Thoracic aorta (tissue), 2 donors: Measurements from ENCODE around the gene MLLT1. TPM values are rescaled to one million over a fixed set of nuclear protein-coding genes. Genes with fewer than 3 reads are reported as not detected.
"Not testable (repeated sequence)": the region's sequence is repeated elsewhere in the genome, so short reads cannot be mapped to it uniquely, and the experiment has no call there.

Experiments
- ATAC-seq: fragments of 150-250 bp; one replicate; pipeline ENCODE4 v1.8.0; 2017; ENCODE audit warnings: low read depth; ENCODE audit not compliant: insufficient number of reproducible peaks, low FRiP score
- DNase-seq: peaks from one replicate; pipeline ENCODE4 v3.0.0-alpha.2; 2020; ENCODE audit warnings: low spot score
- H3K27ac ChIP-seq, 2 donors: fragments of 200-600 bp; sonication (generic); 1 replicate in 1 of 2; 2 replicates in 1 of 2; pipeline ENCODE4 v1.5.1; 2016; ENCODE audit warnings: mild to moderate bottlenecking in 2 of 2, moderate library complexity in 2 of 2
- H3K27me3 ChIP-seq: fragments of 200-600 bp; sonication (generic); replicated peaks from 2 replicates; pipeline ENCODE4 v1.6.0; 2016; ENCODE audit warnings: mild to moderate bottlenecking; ENCODE audit not compliant: insufficient read depth
- H3K36me3 ChIP-seq: fragments of 200-600 bp; sonication (generic); one replicate; pipeline ENCODE4 v1.5.1; 2016
- H3K4me1 ChIP-seq, 2 donors: fragments of 200-600 bp; sonication (generic); 1 replicate in 1 of 2; 2 replicates in 1 of 2; pipeline versions ENCODE4 v1.5.1 to v1.6.0; 2016; ENCODE audit warnings: low read depth in 2 of 2, mild to moderate bottlenecking in 1 of 2; ENCODE audit not compliant: control insufficient read depth in 1 of 2
- H3K4me3 ChIP-seq: fragments of 200-600 bp; sonication (generic); 2 replicates; pipeline ENCODE4 v1.5.1; 2016; ENCODE audit warnings: mild to moderate bottlenecking
- H3K9me3 ChIP-seq: fragments of 200-600 bp; sonication (generic); 2 replicates; pipeline ENCODE4 v1.5.1; 2016
- total RNA-seq, 2 donors: library from RNA; depleted of rRNA; stranded (reverse); fragments of >200 nt; gene quantifications; one replicate each; pipeline versions ENCODE4 v1.1.0 to v1.2.3, GENCODE V29; 2016
- TF ChIP-seq, protein P1 (sequence below): fragments of 200-600 bp; sonication (generic); IDR thresholded peaks from one replicate; pipeline ENCODE4 v1.5.1; 2019; ENCODE audit warnings: antibody characterized with exemption

The MLLT1 gene
- total RNA-seq, 2 donors from 2014 or later = 23.0 to 31.4 TPM

GRCh38 chr19:6297202-6297601 is 17.4 kb upstream of the MLLT1 start:
- Histone ChIP-seq H3K36me3 (no peaks in the 10 kb centered on the region), H3K27ac (no peak overlapping the region), H3K27me3 (no peaks in the 10 kb centered on the region), H3K9me3 (peaks cover 14% of the 10 kb centered on the region), H3K4me1 (no peaks in the 10 kb centered on the region), H3K4me3 (no peak overlapping the region)
- DNase-seq (no peak), ATAC-seq (no peak)
- TF ChIP-seq, protein P1, sequence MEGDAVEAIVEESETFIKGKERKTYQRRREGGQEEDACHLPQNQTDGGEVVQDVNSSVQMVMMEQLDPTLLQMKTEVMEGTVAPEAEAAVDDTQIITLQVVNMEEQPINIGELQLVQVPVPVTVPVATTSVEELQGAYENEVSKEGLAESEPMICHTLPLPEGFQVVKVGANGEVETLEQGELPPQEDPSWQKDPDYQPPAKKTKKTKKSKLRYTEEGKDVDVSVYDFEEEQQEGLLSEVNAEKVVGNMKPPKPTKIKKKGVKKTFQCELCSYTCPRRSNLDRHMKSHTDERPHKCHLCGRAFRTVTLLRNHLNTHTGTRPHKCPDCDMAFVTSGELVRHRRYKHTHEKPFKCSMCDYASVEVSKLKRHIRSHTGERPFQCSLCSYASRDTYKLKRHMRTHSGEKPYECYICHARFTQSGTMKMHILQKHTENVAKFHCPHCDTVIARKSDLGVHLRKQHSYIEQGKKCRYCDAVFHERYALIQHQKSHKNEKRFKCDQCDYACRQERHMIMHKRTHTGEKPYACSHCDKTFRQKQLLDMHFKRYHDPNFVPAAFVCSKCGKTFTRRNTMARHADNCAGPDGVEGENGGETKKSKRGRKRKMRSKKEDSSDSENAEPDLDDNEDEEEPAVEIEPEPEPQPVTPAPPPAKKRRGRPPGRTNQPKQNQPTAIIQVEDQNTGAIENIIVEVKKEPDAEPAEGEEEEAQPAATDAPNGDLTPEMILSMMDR = no peak

DNA sequence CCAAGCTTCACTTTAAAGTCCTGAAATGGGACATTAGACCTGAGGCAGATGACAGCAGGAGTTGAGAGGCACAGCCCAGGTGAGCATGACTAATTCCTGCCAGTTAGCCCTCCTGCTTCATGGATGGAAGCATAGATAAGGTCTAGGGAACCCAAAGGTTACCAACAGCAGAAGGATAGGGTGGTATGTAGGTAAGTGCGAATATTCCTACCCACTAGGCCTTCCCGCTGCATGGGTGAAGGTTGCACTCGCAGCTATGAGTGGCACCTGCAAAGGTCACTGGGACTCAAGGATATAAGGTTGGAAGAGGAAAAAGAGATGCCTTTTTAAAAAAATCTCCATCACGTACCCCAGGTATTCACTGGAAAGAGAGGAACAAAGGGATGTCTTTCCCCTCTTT is 12.2 kb upstream of the MLLT1 start:
- peaks cover 42% of the 10 kb centered on the region for H3K9me3 ChIP-seq
- TF ChIP-seq, protein P1 = no peak
- no peak overlapping the region for H3K27ac ChIP-seq
- H3K36me3 ChIP-seq = no peaks in the 10 kb centered on the region
- no peaks in the 10 kb centered on the region for H3K4me1 ChIP-seq
- H3K4me3 ChIP-seq = no peak overlapping the region
- no peak for DNase-seq
- H3K27me3 ChIP-seq = no peaks in the 10 kb centered on the region
- ATAC-seq = no peak

GRCh38 chr19:6288737-6289136 is 9.0 kb upstream of the MLLT1 start:
- TF ChIP-seq, protein P1 = no peak
- DNase-seq (no peak), ATAC-seq (no peak)
- peaks cover 49% of the 10 kb centered on the region for H3K9me3 ChIP-seq
- no peaks in the 10 kb centered on the region for H3K36me3 ChIP-seq
- no peaks in the 10 kb centered on the region for H3K27me3 ChIP-seq
- H3K27ac ChIP-seq = no peak overlapping the region
- H3K4me1 ChIP-seq = no peaks in the 10 kb centered on the region
- no peak overlapping the region for H3K4me3 ChIP-seq

GRCh38 chr19:6287269-6287885 is 7.6 kb upstream of the MLLT1 start:
- no peak for DNase-seq
- no peak for ATAC-seq
- peaks cover 37% of the 10 kb centered on the region for H3K9me3 ChIP-seq
- no peaks in the 10 kb centered on the region for H3K27me3 ChIP-seq
- no peaks in the 10 kb centered on the region for H3K36me3 ChIP-seq
- H3K27ac ChIP-seq = no peak overlapping the region
- H3K4me3 ChIP-seq = no peak overlapping the region
- H3K4me1 ChIP-seq = no peaks in the 10 kb centered on the region
- TF ChIP-seq, protein P1 = no peak

GRCh38 chr19:6286676-6287075 is 6.9 kb upstream of the MLLT1 start:
- ATAC-seq (no peak), DNase-seq (no peak)
- TF ChIP-seq, protein P1 = no peak
- Histone ChIP-seq H3K27me3 (no peaks in the 10 kb centered on the region), H3K27ac (no peak overlapping the region), H3K4me1 (no peaks in the 10 kb centered on the region), H3K4me3 (no peak overlapping the region), H3K9me3 (peaks cover 30% of the 10 kb centered on the region), H3K36me3 (no peaks in the 10 kb centered on the region)

GRCh38 chr19:6282393-6282792 is 2.6 kb upstream of the MLLT1 start:
- not testable (repeated sequence) for ATAC-seq, DNase-seq, H3K27me3 ChIP-seq, H3K36me3 ChIP-seq, H3K27ac ChIP-seq, H3K4me3 ChIP-seq
- Histone ChIP-seq H3K4me1 (peaks cover 13 to 17% of the 10 kb centered on the region in 2 donors), H3K9me3 (peaks cover 11% of the 10 kb centered on the region)
